ENCODE results near the gene TSPEAR.

GRCh38 chr21:44681861-44682579 lies 29.4 kb downstream of the TSPEAR start, which contains the start of gene KRTAP12-1:
- TF ChIP-seq EZH2 (IDR thresholded peaks at IDR 0.05; ENCODE audit: borderline replicate concordance, low read length) (no peak), CTCF (IDR thresholded peaks at IDR 0.05; ENCODE audit: low read length) (no peak)
